K562 (cell line): Measurements from ENCODE around the gene LRMDA. TPM values are rescaled to one million over a fixed set of nuclear protein-coding genes. Genes with fewer than 3 reads are reported as not detected.

ENCODE experiments used
- ATAC-seq: fragments of 200-7000 bp; cut with Tn5 transposase; 3 replicates; pipeline ENCODE4 v1.9.1; 2020; ENCODE audit warnings: moderate library complexity
- BruUV-seq: library from RNA; stranded (reverse); fragments of 400-500 nt; replicated peaks from 2 replicates; lab custom pipeline; 2021; lab: Mats Ljungman, UMichigan
- CTCF ChIA-PET: fragments of 300-600 bp; formaldehyde crosslinking; extraction: SDS; loops from one replicate; lab custom pipeline; 2021; ENCODE audit warnings: low intra/inter-chr PET ratio; lab: Yijun Ruan, JAX
- POLR2A ChIA-PET: fragments of 300-600, 350-650 bp; sonication (Branson Sonifier 250); formaldehyde crosslinking; extraction: SDS; loops from one replicate; lab custom pipeline; 2021; ENCODE audit warnings: antibody characterized with exemption, inconsistent platforms; lab: Yijun Ruan, JAX
- DNase-seq, 4 experiments: peaks; one replicate each; pipeline versions ENCODE4 v3.0.0 to v3.0.0-alpha.2; 2011 to 2018; ENCODE audit warnings: low spot score in 3 of 4, mixed read lengths in 3 of 4; ENCODE audit errors: extremely low read depth in 1 of 4
- FAIRE-seq: peaks from 2 replicates; lab custom pipeline; 2011; peaks lifted over from hg19 to GRCh38; lab: Jason Lieb, UNC
- H2AFZ ChIP-seq: 2 replicates; pipeline ENCODE4 v1.6.0; 2011; ENCODE audit warnings: low read depth, low read length, control low read depth, inconsistent platforms
- H3K27ac ChIP-seq: fragments of 200-600 bp; 3 replicates; pipeline ENCODE4 v1.8.0; 2011; ENCODE audit warnings: low read depth, mild to moderate bottlenecking, control low read depth, inconsistent platforms, low read length, moderate library complexity, mixed read lengths; ENCODE audit errors: extremely low read depth
- H3K27me3 ChIP-seq, 2 experiments: fragments of 300-600 bp in 1 of 2; 2 replicates in 1 of 2; 3 replicates in 1 of 2; pipeline versions ENCODE4 v1.6.0 to v1.8.0; 2011; ENCODE audit warnings: inconsistent platforms in 2 of 2, low read length in 2 of 2, mild to moderate bottlenecking in 1 of 2, mixed read lengths in 1 of 2, moderate library complexity in 1 of 2; ENCODE audit not compliant: control insufficient read depth in 2 of 2, insufficient read depth in 2 of 2
- H3K36me3 ChIP-seq: fragments of 300-600 bp; 3 replicates; pipeline ENCODE4 v1.8.0; 2011; ENCODE audit warnings: mild to moderate bottlenecking, low read length, inconsistent platforms; ENCODE audit not compliant: control insufficient read depth, insufficient read depth
- H3K4me1 ChIP-seq, 2 experiments: fragments of 200-600 bp in 1 of 2; replicated peaks in 1 of 2; 2 replicates in 1 of 2; 3 replicates in 1 of 2; pipeline versions ENCODE4 v1.5.1 to v1.8.0; 2011; ENCODE audit warnings: inconsistent platforms in 2 of 2, low read length in 2 of 2, mild to moderate bottlenecking in 1 of 2, mixed read lengths in 1 of 2, moderate library complexity in 1 of 2; ENCODE audit not compliant: control insufficient read depth in 2 of 2, insufficient read depth in 2 of 2
- H3K4me2 ChIP-seq: 2 replicates; pipeline ENCODE4 v1.6.1; 2011; ENCODE audit warnings: low read length, control low read depth, inconsistent platforms, mixed read lengths; ENCODE audit not compliant: insufficient read depth
- H3K4me3 ChIP-seq: fragments of 200-600 bp; sonication (generic), shearing (Covaris generic); 2 replicates; pipeline ENCODE4 v1.5.1; 2016; ENCODE audit warnings: control low read depth, inconsistent platforms
- H3K79me2 ChIP-seq: fragments of 200-600 bp; 3 replicates; pipeline ENCODE4 v1.8.0; 2011; ENCODE audit warnings: low read length, inconsistent platforms; ENCODE audit not compliant: control insufficient read depth, insufficient read depth
- H3K9ac ChIP-seq, 2 experiments: 2 replicates each; pipeline versions ENCODE4 v1.6.0 to v1.6.1; 2011; ENCODE audit warnings: low read depth in 2 of 2, low read length in 2 of 2, control low read depth in 1 of 2, inconsistent platforms in 1 of 2, mild to moderate bottlenecking in 1 of 2, mixed read lengths in 1 of 2; ENCODE audit not compliant: insufficient read depth in 1 of 2
- H3K9me1 ChIP-seq: one replicate; pipeline ENCODE4 v1.6.0; 2011; ENCODE audit warnings: inconsistent platforms, mild to moderate bottlenecking, low read length, moderate library complexity; ENCODE audit not compliant: control insufficient read depth, insufficient read depth
- H3K9me3 ChIP-seq: replicated peaks from 2 replicates; pipeline ENCODE4 v1.5.1; 2011; ENCODE audit warnings: low read depth, low read length, inconsistent platforms; ENCODE audit not compliant: control insufficient read depth, insufficient read depth
- H4K20me1 ChIP-seq: replicated peaks from 2 replicates; pipeline ENCODE4 v1.6.1; 2011; ENCODE audit warnings: low read length, inconsistent platforms, mixed read lengths; ENCODE audit not compliant: control insufficient read depth, insufficient read depth
- BCLAF1 ChIP-seq, 2 experiments: fragments of 450-650 bp in 1 of 2; IDR thresholded peaks; 2 replicates each; pipeline ENCODE4 v1.6.1; 2011 to 2017; ENCODE audit warnings: low read depth in 2 of 2, antibody characterized with exemption in 1 of 2, borderline replicate concordance in 1 of 2, low read length in 1 of 2, mild to moderate bottlenecking in 1 of 2, mixed read lengths in 1 of 2; ENCODE audit not compliant: control insufficient read depth in 1 of 2
- CBX5 ChIP-seq: IDR thresholded peaks from 2 replicates; pipeline ENCODE4 v1.6.1; 2014; ENCODE audit warnings: low read depth, borderline replicate concordance
- CEBPG ChIP-seq, 3 experiments: fragments of 200-800 bp in 1 of 3; sonication (Bioruptor generic) in 1 of 3; sonication (generic) in 1 of 3; formaldehyde crosslinking in 1 of 3; IDR thresholded peaks in 2 of 3; conservative IDR thresholded peaks in 1 of 3; 2 replicates each; pipeline versions ENCODE4 v1.6.1 to v1.8.0; 2016 to 2022; ENCODE audit warnings: missing compliant biosample characterization in 2 of 3, missing genetic modification characterization in 2 of 3, mild to moderate bottlenecking in 1 of 3, missing genetic modification reagents in 1 of 3
- CREB3L1 ChIP-seq: fragments of 450-650 bp; IDR thresholded peaks from 2 replicates; pipeline ENCODE4 v1.6.1; 2014; ENCODE audit warnings: low read depth, mild to moderate bottlenecking, moderate library complexity, borderline replicate concordance
- EHMT2 ChIP-seq: fragments of 450-650 bp; IDR thresholded peaks from 2 replicates; pipeline ENCODE4 v1.6.1; 2018; ENCODE audit warnings: antibody characterized with exemption
- ETV1 ChIP-seq: fragments of 450-650 bp; conservative IDR thresholded peaks from 2 replicates; pipeline ENCODE4 v1.6.1; 2016; ENCODE audit warnings: missing genetic modification characterization, control low read depth, low read depth, missing compliant biosample characterization
- POLR2AphosphoS2 ChIP-seq: IDR thresholded peaks from 2 replicates; pipeline ENCODE4 v1.6.1; 2012; ENCODE audit warnings: low read length, improper control_type of control experiment
- POLR2B ChIP-seq: fragments of 450-650 bp; IDR thresholded peaks from 2 replicates; pipeline ENCODE4 v1.6.1; 2018; ENCODE audit warnings: low read depth; ENCODE audit not compliant: partially characterized antibody
- TFAM ChIP-seq: fragments of 250-450 bp; sonication (Bioruptor Pico); conservative IDR thresholded peaks from 2 replicates; pipeline ENCODE4 v1.5.0; 2021; ENCODE audit warnings: mild to moderate bottlenecking, moderate library complexity
- ZFP36 ChIP-seq: fragments of 150-350 bp; IDR thresholded peaks from 2 replicates; pipeline ENCODE4 v1.6.1; 2018; ENCODE audit warnings: low read length, low read depth; ENCODE audit not compliant: partially characterized antibody
- ZNF184 ChIP-seq: sonication (generic); formaldehyde crosslinking; IDR thresholded peaks from 2 replicates; pipeline ENCODE4 v1.5.0; 2020; ENCODE audit warnings: missing genetic modification reagents
- WGBS: fragments of 100-300 bp; shearing (Covaris generic); methylation state at CpG from one replicate; pipeline ENCODE4 v1.1.6; 2016; ENCODE audit warnings: low coverage, mixed read lengths; ENCODE audit not compliant: insufficient coverage; ENCODE audit errors: missing lambda C conversion rate; 5-methylcytosine and 5-hydroxymethylcytosine counted together
- in situ Hi-C: fragments of 300-500 bp; cut with MboI; formaldehyde crosslinking; loops from 4 replicates; pipeline ENCODE4 v1.15.0; 2018; ENCODE audit warnings: inconsistent platforms, mixed read lengths
- intact Hi-C: fragments of 100-400 bp; cut with micrococcal nuclease; formaldehyde crosslinking; loops from 2 replicates; pipeline ENCODE4 v1.14.2; 2022
- polyA plus RNA-seq, 8 experiments: library from polyadenylated mRNA; depleted of rRNA in 4 of 8; stranded (reverse) in 5 of 8; unstranded in 3 of 8; fragments of >200 nt; fragmentation: Nextera tagmentation in 2 of 8; fragmentation: Illumina TruSeq in 1 of 8; extraction: Ambion mirVana in 2 of 8; extraction: Trizol in 1 of 8; gene quantifications; 2 replicates each; pipeline versions ENCODE4 v1.2.1 to v1.2.3, GENCODE V29; 2011 to 2014; ENCODE audit warnings: inconsistent platforms in 1 of 8, missing spikeins in 1 of 8
- total RNA-seq, 7 experiments: library from RNA; depleted of rRNA in 6 of 7; stranded (reverse); fragments of >200 nt in 6 of 7; fragmentation: Illumina TruSeq in 2 of 7; extraction: Trizol in 2 of 7; gene quantifications; 2 replicates each; pipeline versions ENCODE4 v1.2.1 to v1.2.3, GENCODE V29; 2011 to 2021; ENCODE audit warnings: low replicate concordance in 1 of 7
- TF ChIP-seq, protein P1 (sequence below), 2 experiments: fragments of 450-650 bp; IDR thresholded peaks; 2 replicates each; pipeline ENCODE4 v1.6.1; 2016

Gene LRMDA
- total and polyA plus RNA-seq, 9 of the 15 experiments (the other 6 are each of a cell fraction or from before 2014, with no cell fraction given): 0.25 TPM; not detected in 8

DNA sequence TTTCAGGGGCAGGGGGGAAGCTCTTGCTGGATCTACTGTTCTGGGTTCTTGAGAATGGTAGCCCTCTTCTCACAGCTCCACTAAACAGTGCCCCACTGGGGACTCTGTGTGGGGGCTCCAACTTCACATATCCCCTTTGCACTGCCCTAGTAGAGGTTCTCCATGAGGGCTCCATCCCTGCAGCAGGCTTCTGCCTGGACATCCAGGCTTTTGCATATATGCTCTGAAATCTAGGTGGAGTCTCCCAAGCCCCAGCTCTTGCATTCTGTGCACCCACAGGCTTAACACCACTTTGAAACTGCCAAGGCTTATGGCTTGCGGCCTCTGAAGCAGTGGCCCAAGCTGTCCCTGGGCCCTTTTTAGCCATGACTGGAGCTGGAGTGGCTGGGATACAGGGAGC lies 150.7 kb downstream of the LRMDA start:
- TF ChIP-seq POLR2AphosphoS2 (no peak), ZNF184 (CRISPR knock-in tag) (no peak), POLR2B (no peak), CEBPG (CRISPR knock-in tag; IDR thresholded peaks at IDR 0.05) (no peak), CEBPG (tag; conservative IDR thresholded peaks at IDR 0.05 in 1 of 2, IDR thresholded peaks at IDR 0.05 in 1 of 2) (no peak), CREB3L1 (no peak), ETV1 (tag) (no peak), BCLAF1 (IDR thresholded peaks at IDR 0.05; ENCODE audit: borderline replicate concordance in 1 of 2, control insufficient read depth in 1 of 2, low read depth in 2 of 2, low read length in 1 of 2) (no peak), TFAM (no peak), CBX5 (0 out of 2 replicates have a peak, but pooled peaks have one; percentile 40), EHMT2 (no peak), ZFP36 (peak; percentile 20)
- TF ChIP-seq, protein P1, sequence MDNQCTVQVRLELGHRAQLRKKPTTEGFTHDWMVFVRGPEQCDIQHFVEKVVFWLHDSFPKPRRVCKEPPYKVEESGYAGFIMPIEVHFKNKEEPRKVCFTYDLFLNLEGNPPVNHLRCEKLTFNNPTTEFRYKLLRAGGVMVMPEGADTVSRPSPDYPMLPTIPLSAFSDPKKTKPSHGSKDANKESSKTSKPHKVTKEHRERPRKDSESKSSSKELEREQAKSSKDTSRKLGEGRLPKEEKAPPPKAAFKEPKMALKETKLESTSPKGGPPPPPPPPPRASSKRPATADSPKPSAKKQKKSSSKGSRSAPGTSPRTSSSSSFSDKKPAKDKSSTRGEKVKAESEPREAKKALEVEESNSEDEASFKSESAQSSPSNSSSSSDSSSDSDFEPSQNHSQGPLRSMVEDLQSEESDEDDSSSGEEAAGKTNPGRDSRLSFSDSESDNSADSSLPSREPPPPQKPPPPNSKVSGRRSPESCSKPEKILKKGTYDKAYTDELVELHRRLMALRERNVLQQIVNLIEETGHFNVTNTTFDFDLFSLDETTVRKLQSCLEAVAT (IDR thresholded peaks at IDR 0.05): no peak
- no peak for FAIRE-seq

More for the DNA sequence above, 150.7 kb downstream of the LRMDA start:
- in situ Hi-C loops (no loop called here), intact Hi-C loops (no loop called here)
- CTCF ChIA-PET: no interaction called here
- no peak overlapping the region for H3K9ac ChIP-seq
- no peaks in the 10 kb centered on the region for H3K9me1 ChIP-seq
- no peak overlapping the region for H2AFZ ChIP-seq
- no peak overlapping the region for H3K4me2 ChIP-seq
- H3K36me3 ChIP-seq: no peaks in the 10 kb centered on the region
- H3K4me1 ChIP-seq: no peaks in the 10 kb centered on the region
- no peak for ATAC-seq
- no peaks in the 10 kb centered on the region for H3K79me2 ChIP-seq
- POLR2A ChIA-PET: no interaction called here
- 0% methylated on average over 1 of the region's 1 CpG for WGBS
- no TSS peak for BruUV-seq
- H4K20me1 ChIP-seq: no peaks in the 10 kb centered on the region
- no peaks in the 10 kb centered on the region for H3K27me3 ChIP-seq
- DNase-seq: peak in 1 of 4 experiments; percentile 4
- H3K4me3 ChIP-seq: no peak overlapping the region
- H3K27ac ChIP-seq: no peak overlapping the region
- no peaks in the 10 kb centered on the region for H3K9me3 ChIP-seq
